ENCODE measurements around the gene FBXO34.

FBXO34 gene

DNA sequence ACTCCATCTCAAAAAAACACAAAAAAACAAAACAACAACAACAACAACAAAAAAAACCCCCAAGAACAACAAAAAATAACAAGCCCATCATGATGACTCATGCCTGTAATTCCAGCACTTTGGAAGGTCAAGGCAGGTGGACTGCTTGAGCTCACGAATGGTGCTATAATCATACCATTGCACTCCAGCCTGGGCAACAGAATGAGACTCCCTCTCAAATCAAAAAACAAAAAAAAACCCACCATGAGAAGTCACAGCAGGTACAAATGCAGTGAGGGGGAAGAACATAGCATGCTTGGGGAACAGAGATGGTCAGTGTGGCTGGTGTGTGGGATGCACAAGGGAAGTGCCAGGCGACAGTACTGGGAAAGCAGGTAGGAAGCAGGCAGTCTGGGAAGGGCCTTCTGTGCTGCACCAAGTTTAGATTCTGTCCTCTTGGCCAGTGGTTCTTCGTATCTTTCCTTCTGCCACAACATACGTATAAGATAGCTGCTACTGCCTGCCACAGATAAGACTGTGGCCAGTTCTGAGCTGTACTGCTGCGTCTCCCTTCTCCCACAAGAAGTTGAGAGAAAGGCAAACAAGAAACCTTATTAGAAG is 112.4 kb downstream of the FBXO34 start:
- no peak for DNase-seq (ENCODE audit: low spot score)

DNA sequence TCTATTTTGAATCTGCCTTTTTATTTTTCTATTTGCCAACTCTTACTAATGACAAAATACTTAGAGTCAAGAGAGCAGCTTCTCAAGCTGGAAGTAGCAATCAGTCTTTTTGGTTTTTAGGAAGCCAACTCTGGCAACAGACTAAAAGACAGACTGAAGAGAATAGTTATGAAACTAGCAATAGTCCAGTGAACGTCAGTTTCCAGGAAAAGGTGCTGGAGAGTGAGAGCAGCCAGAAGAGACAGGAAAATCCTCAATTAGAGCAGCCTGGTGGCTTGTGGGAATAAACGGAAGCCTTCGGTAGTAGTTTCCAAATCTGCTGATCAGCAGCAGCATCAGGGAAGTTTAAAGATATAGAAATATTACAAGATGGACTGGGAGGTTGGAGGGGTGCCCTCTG is 113.3 kb downstream of the FBXO34 start:
- no peak for DNase-seq (ENCODE audit: low spot score)

DNA sequence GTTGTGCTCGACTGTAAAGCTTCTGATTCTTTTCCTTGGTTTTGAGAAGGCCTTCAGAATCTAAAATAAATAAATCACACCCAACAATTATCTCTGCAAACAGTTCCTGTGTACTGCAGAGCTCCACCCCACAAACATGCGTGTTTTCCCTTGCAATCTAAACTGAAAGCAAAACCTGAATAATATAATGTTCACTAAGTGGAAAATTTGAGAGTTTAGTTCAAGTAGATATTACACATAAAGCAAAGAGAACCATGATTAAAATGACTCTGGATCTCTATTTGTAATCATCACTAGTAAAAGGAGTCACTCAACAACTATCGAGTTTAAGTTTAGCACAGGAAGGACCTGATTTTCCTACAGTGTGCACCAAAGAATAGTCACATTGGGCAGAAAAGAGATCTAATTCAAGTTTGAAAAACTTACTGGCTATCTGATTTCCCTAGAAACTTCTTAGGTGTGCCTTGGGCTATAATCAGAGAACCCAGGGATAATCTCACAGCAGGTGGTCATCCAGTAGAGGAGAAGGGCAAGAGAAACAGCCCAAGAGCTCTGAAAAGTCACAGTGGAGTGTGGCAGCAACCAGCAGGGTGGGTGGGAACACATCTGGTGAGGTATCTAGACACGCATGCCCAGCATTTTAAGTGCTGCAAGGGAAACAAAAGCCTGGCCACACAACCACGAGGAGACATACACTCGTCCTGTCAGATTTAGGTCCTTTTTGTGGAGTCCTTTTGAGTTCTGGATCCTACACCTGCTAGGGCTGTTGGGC is 115.0 kb downstream of the FBXO34 start:
- no peak for DNase-seq (ENCODE audit: low spot score)

DNA sequence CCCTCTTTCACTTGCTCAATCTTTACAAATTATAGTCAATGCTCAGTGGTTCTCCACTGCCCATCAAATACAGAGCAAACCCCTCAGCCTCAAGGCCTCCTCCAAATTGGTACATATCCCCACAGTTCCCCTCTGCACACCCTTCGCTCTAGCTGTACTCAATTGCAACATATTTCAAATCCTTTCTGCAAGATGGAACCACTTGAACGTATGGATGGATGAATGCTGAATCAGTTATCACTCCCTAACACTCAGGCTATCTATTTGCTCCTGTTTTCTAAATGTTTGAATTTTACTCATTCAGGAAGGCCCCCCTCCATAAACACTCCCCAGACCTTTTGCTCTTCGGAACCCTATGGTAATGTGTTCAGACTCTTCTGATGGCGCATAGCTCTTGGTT is 115.9 kb downstream of the FBXO34 start:
- DNase-seq (ENCODE audit: low spot score): no peak

DNA sequence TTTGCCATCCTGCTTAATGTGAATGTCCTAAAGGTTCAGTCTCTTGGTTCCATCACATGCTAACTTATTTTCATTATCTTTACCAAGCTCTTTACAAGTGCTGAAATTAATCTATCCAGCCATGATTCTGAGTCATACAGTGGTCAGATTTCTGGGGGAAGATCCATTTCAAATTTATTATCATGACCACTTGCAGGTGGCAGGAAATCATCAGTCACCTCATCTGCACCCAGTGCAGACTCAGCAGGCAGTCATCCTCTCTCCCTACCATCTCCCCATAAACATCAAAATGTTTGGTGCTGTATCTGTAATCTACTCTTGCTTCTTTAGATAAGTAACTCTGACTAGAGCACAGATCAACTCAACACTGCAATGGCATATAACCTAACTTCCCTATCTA is 116.9 kb downstream of the FBXO34 start:
- no peak for DNase-seq (ENCODE audit: low spot score)

DNA sequence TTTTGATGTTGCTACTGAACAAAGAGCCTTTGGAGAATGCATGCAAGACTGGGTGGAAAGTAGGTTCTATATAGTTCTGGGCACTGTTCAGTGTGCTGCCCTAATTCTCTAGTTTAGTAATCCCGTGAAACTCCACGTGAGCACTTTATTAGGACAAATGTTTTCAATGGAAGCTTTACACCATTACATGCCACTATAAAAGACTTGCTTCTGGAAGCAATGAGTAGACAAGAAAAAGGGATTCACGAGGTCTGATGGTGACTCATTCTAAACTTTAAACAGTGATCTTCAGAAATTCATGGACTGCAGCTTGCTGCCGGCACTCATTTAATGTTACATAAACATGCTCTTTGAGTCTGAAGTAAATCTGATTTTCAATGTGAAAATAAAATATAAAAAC is 118.1 kb downstream of the FBXO34 start:
- no peak for DNase-seq (ENCODE audit: low spot score)

DNA sequence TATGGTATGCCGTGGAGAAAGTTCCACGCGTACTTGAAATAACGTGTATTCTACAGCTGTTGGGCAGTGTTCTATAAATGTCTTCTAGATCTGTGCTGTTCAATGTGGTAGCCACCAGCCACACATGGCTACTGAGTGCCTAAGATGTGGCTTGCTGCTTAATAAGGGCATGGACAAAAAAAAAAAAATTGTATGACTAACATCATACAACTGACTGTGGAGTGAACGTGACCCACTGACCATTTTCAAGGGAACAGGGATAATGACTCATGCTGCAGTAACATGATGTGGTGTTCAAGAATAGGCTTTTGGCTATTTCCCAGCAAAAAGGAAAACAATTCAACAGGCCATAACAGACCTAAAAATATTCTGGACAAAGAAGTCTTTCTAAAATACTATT is 127.5 kb downstream of the FBXO34 start:
- DNase-seq (ENCODE audit: low spot score): no peak

DNA sequence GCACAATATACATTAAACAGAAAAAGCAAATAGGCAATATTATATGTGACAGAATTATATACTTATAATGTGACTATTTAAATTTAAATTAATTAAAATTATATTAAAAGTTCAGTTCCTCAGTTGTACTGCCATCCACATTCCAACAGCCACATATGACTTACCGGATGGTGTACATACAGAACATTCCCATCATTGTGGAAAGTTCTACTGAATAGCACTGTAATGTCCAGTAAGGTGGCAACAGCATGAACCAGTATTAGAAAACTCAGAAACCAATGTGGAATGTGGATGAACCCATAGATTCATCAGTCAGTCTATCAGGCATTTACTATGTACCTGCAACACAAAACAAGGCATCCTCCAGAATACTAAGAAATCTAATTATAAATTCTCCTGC is 128.0 kb downstream of the FBXO34 start:
- no peak for DNase-seq (ENCODE audit: low spot score)

DNA sequence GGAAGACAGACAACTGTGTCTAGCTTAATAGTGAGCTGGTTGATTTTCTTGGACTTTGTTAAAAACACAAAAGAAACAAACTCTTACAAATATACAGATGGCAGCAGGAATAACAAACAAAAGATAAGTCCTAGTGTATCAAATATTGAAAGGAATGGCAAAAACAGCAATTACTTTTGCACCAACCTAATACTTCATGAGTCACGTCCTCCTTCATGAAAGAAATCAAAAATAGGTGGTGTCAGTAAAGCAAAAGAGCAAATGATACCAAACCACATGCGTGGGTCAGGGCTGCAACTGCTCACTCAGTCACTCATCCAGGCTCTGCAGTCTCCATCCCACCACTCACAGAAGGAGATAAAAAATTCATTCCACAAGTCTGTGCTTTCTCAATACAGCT is 128.6 kb downstream of the FBXO34 start:
- no peak for DNase-seq (ENCODE audit: low spot score)

DNA sequence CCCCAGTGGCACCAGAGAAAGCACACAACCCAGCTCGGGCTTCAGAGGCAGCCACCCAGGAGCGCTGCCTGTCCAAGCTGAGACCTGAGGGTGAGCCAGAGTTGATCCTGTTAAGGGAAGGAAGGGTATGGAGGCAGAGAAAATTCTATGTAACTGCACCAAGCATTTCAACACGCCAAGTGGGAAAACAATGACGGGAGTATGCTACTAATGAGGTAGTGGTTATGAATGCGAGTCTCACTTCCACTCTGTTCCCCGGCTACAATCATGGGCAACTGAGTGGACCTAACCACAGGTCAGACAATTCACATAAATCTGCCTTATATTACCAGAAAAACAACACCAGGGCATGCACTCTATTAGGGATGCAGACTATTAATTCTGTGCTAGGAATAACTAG is 130.5 kb downstream of the FBXO34 start:
- DNase-seq (ENCODE audit: low spot score): no peak

Measured in iPS-NIHi11 (cell line).